Gastroesophageal sphincter (tissue), 3 donors: Measurements from ENCODE around the gene CYP17A1.

Experiments
- POLR2A ChIP-seq, 2 donors: fragments of 450-650 bp; IDR thresholded peaks; one replicate each; pipeline ENCODE4 v1.6.1; 2017; ENCODE audit warnings: antibody characterized with exemption in 2 of 2, mild to moderate bottlenecking in 2 of 2, moderate library complexity in 1 of 2
- POLR2AphosphoS5 ChIP-seq: sonication (generic); formaldehyde crosslinking; IDR thresholded peaks from one replicate; pipeline ENCODE4 v1.6.1; 2017; ENCODE audit warnings: antibody characterized with exemption
- TF ChIP-seq, protein P1 (sequence below), 4 experiments: fragments of 200-600 bp in 2 of 4; fragments of 450-650 bp in 2 of 4; sonication (generic) in 1 of 4; IDR thresholded peaks; one replicate each; pipeline ENCODE4 v1.5.1; 2017 to 2019; ENCODE audit warnings: antibody characterized with exemption in 4 of 4, mild to moderate bottlenecking in 2 of 4, moderate library complexity in 2 of 4

DNA sequence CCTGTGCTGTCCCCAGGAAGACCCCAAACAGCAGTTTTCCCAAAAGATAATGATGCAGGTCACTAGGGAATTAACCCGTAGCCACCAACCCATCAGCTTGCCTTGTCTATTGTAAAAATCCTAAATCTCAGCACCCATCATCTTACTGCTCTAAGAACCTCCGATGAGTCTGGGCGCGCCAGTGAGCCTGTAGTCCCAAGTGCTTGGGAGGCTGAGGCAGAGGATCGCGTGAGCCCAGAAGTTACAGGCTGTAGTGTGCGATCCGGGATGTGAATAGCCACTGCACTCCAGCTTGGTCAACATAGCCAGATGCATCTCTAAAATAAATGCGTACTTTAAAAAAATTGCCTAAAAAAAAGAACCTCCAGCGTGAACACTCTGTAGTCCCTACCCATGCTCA lies 33.0 kb upstream of the CYP17A1 start:
- TF ChIP-seq, protein P1, sequence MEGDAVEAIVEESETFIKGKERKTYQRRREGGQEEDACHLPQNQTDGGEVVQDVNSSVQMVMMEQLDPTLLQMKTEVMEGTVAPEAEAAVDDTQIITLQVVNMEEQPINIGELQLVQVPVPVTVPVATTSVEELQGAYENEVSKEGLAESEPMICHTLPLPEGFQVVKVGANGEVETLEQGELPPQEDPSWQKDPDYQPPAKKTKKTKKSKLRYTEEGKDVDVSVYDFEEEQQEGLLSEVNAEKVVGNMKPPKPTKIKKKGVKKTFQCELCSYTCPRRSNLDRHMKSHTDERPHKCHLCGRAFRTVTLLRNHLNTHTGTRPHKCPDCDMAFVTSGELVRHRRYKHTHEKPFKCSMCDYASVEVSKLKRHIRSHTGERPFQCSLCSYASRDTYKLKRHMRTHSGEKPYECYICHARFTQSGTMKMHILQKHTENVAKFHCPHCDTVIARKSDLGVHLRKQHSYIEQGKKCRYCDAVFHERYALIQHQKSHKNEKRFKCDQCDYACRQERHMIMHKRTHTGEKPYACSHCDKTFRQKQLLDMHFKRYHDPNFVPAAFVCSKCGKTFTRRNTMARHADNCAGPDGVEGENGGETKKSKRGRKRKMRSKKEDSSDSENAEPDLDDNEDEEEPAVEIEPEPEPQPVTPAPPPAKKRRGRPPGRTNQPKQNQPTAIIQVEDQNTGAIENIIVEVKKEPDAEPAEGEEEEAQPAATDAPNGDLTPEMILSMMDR (IDR thresholded peaks at IDR 0.05): no peak
- TF ChIP-seq POLR2A (IDR thresholded peaks at IDR 0.05): no peak
- no peak for TF ChIP-seq POLR2AphosphoS5
